Measurements from ENCODE around the gene CRISP3.

GRCh38 chr6:49766762-49767161, 22.6 kb upstream of the CRISP3 start:
- TF ChIP-seq POLR2A (IDR thresholded peaks at IDR 0.05) (no peak), CTCF (IDR thresholded peaks at IDR 0.05) (no peak), EP300 (IDR thresholded peaks at IDR 0.05) (no peak)

Data from tibial nerve (tissue), 4 donors.